Measurements from ENCODE around the gene OSBPL1A.

- TF ChIP-seq, protein P1, sequence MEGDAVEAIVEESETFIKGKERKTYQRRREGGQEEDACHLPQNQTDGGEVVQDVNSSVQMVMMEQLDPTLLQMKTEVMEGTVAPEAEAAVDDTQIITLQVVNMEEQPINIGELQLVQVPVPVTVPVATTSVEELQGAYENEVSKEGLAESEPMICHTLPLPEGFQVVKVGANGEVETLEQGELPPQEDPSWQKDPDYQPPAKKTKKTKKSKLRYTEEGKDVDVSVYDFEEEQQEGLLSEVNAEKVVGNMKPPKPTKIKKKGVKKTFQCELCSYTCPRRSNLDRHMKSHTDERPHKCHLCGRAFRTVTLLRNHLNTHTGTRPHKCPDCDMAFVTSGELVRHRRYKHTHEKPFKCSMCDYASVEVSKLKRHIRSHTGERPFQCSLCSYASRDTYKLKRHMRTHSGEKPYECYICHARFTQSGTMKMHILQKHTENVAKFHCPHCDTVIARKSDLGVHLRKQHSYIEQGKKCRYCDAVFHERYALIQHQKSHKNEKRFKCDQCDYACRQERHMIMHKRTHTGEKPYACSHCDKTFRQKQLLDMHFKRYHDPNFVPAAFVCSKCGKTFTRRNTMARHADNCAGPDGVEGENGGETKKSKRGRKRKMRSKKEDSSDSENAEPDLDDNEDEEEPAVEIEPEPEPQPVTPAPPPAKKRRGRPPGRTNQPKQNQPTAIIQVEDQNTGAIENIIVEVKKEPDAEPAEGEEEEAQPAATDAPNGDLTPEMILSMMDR (IDR thresholded peaks at IDR 0.05): no peak
- TF ChIP-seq ZFX (IDR thresholded peaks at IDR 0.05; ENCODE audit: borderline replicate concordance): no peak
These were observed 162.7 kb downstream of the OSBPL1A start for GRCh38 chr18:24234850-24235418.

Data from 22Rv1 (cell line).